ENCODE results near the gene CDK5. TPM values are rescaled to one million over a fixed set of nuclear protein-coding genes. Genes with fewer than 3 reads are reported as not detected.

CDK5 gene
- total RNA-seq, 2 donors from 2014 or later = 2.3 to 6.3 TPM

DNA sequence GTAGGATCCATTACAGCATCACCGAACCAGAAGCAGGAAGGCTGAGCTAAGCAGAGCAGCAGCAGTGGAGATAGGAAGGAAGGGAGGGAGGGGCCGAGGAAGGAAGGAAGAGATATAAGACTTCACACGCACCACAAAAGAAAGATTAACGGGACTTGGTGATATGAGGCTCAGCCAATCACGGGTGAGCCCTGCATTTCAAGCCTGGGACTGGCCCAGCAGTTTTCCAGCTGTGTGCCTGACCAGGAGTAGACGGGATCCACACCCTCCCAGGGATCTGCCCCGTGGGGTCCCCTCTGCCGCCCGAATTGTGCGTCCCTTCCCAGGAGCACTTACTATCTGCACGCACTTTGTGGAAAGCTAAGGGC lies 49.6 kb downstream of the CDK5 start:
- H3K36me3 ChIP-seq (replicated peaks in 1 of 2; ENCODE audit: insufficient read depth in 1 of 2, low read depth in 2 of 2) = no peaks in the 10 kb centered on the region
- WGBS, 2 donors = 37 to 51% methylated on average over 11 of the region's 11 CpGs
- TF ChIP-seq POLR2A (IDR thresholded peaks at IDR 0.05) = no peak
- TF ChIP-seq, protein P1, sequence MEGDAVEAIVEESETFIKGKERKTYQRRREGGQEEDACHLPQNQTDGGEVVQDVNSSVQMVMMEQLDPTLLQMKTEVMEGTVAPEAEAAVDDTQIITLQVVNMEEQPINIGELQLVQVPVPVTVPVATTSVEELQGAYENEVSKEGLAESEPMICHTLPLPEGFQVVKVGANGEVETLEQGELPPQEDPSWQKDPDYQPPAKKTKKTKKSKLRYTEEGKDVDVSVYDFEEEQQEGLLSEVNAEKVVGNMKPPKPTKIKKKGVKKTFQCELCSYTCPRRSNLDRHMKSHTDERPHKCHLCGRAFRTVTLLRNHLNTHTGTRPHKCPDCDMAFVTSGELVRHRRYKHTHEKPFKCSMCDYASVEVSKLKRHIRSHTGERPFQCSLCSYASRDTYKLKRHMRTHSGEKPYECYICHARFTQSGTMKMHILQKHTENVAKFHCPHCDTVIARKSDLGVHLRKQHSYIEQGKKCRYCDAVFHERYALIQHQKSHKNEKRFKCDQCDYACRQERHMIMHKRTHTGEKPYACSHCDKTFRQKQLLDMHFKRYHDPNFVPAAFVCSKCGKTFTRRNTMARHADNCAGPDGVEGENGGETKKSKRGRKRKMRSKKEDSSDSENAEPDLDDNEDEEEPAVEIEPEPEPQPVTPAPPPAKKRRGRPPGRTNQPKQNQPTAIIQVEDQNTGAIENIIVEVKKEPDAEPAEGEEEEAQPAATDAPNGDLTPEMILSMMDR (IDR thresholded peaks at IDR 0.05) = no peak
- peaks cover 13% of the 10 kb centered on the region for H3K4me1 ChIP-seq
- DNase-seq = peak in 1 of 4 donors; percentile 9
- peak; percentile 13 for ATAC-seq
- H3K27me3 ChIP-seq = no peaks in the 10 kb centered on the region
- no peak overlapping the region for H3K27ac ChIP-seq
- no peak overlapping the region for H3K4me3 ChIP-seq
- H3K9me3 ChIP-seq = no peaks in the 10 kb centered on the region
- intact Hi-C loops (cut with DNase I) = no loop called here

DNA sequence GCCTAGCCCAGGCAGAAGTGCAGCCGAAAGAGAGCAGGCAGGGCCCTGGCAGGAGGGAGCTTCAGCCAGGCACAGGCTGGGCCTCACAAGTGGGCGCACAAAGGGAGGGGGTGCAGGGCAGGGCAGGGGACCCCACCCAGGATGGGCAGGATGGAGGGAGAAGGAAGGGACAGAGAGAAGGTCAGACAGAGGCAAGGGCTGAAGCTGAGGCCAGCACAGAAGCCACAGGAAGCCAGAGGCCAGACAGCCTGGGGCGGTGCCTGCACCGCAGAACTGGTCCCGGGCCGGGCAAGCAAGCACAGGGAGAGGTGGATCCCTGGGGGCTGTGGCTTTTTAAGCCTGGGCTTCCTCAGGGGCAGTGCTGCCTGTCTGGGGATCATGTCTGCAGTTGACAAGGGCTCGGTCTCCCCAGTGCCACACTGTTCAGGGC lies 50.2 kb downstream of the CDK5 start:
- 78 to 80% methylated on average over 7 of the region's 7 CpGs for WGBS, 2 donors
- H3K4me1 ChIP-seq = peaks cover 10% of the 10 kb centered on the region
- no peaks in the 10 kb centered on the region for H3K9me3 ChIP-seq
- ATAC-seq (no peak), DNase-seq (peak in 1 of 4 donors; percentile 10)
- no peaks in the 10 kb centered on the region for H3K27me3 ChIP-seq
- H3K4me3 ChIP-seq = no peak overlapping the region
- no peaks in the 10 kb centered on the region for H3K36me3 ChIP-seq (replicated peaks in 1 of 2; ENCODE audit: insufficient read depth in 1 of 2, low read depth in 2 of 2)
- intact Hi-C loops (cut with DNase I) = no loop called here
- H3K27ac ChIP-seq = no peak overlapping the region
- TF ChIP-seq POLR2A (IDR thresholded peaks at IDR 0.05) = no peak
- TF ChIP-seq, protein P1 (IDR thresholded peaks at IDR 0.05) = no peak

DNA sequence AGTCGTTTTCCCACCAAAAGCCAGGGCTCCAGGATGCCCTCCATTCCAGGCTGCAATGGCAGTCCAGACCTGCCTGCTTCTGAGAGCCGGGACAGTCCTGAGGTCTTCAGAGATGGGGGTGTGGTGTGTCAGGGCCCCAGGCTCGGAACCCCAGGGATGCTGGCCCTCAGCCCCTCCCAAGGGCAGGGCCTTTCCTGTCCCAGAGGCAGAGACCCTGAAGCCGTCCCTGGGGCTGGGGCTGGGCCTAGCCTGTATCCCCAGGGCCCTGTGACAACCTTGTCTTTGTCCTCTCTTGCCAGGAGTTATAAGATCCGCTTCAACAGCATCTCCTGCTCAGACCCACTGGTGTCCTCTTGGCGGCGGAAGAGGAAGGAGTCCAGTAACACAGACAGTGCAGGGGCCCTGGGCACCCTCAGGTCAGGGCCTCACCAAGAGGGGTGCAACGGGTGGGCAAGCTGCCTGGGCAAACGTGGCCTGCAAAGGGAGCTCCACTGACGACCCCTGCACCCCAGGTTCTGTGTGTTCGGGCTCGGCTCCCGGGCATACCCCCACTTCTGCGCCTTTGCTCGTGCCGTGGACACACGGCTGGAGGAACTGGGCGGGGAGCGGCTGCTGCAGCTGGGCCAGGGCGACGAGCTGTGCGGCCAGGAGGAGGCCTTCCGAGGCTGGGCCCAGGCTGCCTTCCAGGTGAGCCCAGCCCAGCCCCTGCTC lies 51.0 kb downstream of the CDK5 start:
- ATAC-seq (no peak), DNase-seq (no peak)
- 74 to 83% methylated on average over 6 to 21 of the region's 23 CpGs for WGBS, 2 donors
- no peaks in the 10 kb centered on the region for H3K36me3 ChIP-seq (replicated peaks in 1 of 2; ENCODE audit: insufficient read depth in 1 of 2, low read depth in 2 of 2)
- H3K4me1 ChIP-seq = peaks cover 10% of the 10 kb centered on the region
- no peak overlapping the region for H3K4me3 ChIP-seq
- no peak overlapping the region for H3K27ac ChIP-seq
- intact Hi-C loops (cut with DNase I) = no loop called here
- no peak for TF ChIP-seq POLR2A (IDR thresholded peaks at IDR 0.05)
- TF ChIP-seq, protein P1 (IDR thresholded peaks at IDR 0.05) = no peak
- H3K9me3 ChIP-seq = no peaks in the 10 kb centered on the region
- no peaks in the 10 kb centered on the region for H3K27me3 ChIP-seq

DNA sequence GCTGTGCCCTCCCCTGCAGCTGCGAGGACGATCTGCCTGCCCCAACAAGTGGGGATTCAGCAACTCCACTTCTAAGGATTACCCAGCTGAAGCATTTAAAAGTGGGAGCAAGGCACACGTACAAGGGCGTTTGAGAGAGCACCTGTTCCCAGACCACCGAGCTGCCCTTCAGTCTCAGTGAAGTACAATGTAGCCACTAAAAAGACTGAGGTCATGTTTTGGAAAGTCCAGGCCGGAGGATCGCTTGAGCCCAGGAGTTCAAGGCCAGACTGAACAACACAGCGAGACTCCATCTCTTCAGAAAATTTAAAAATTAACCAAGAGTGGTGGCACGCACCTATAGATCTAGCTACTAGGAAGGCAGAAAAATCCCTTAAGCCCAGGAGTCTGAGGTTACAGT lies 52.1 kb downstream of the CDK5 start:
- intact Hi-C loops (cut with DNase I) = no loop called here
- Histone ChIP-seq H3K27me3 (no peaks in the 10 kb centered on the region), H3K9me3 (no peaks in the 10 kb centered on the region), H3K36me3 (replicated peaks in 1 of 2; ENCODE audit: insufficient read depth in 1 of 2, low read depth in 2 of 2) (no peaks in the 10 kb centered on the region), H3K4me1 (peaks cover 10% of the 10 kb centered on the region), H3K27ac (no peak overlapping the region), H3K4me3 (no peak overlapping the region)
- ATAC-seq (no peak), DNase-seq (no peak)
- WGBS, 2 donors = 51 to 58% methylated on average over 9 of the region's 9 CpGs
- no peak for TF ChIP-seq POLR2A (IDR thresholded peaks at IDR 0.05)
- TF ChIP-seq, protein P1 (IDR thresholded peaks at IDR 0.05) = no peak

Other genes starting within 250 kb of the CDK5 start
- 1 to 10 TPM in 1 of 2 donors, not detected in 1; 1.6 TPM for gene AOC1, start 205.4 kb downstream of the CDK5 start, total RNA-seq
- gene KCNH2, start 79.6 kb downstream of the CDK5 start, total RNA-seq = 1 to 10 TPM; 3.6 to 5.3 TPM
- 1 to 10 TPM; 4.9 to 7.6 TPM for gene NOS3, start 66.9 kb downstream of the CDK5 start, total RNA-seq
- not detected for gene ATG9B, start 33.4 kb downstream of the CDK5 start, total RNA-seq
- gene ABCB8, start 29.4 kb downstream of the CDK5 start, total RNA-seq = 10 to 100 TPM in 1 of 2 donors, 1 to 10 TPM in 1; 8.8 to 39.6 TPM
- 1 to 10 TPM in 1 of 2 donors, under 1 TPM in 1; 0.78 to 1.3 TPM for gene ASIC3, start 9.4 kb downstream of the CDK5 start, total RNA-seq
- 100 to 1,000 TPM in 1 of 2 donors, 10 to 100 TPM in 1; 50.1 to 147 TPM for gene SLC4A2, start 1.7 kb upstream of the CDK5 start, total RNA-seq
- 100 to 1,000 TPM in 1 of 2 donors, 10 to 100 TPM in 1; 60.7 to 201 TPM for gene FASTK, start 22.9 kb upstream of the CDK5 start, total RNA-seq
- gene TMUB1, start 25.6 kb upstream of the CDK5 start, total RNA-seq = 10 to 100 TPM; 34.9 to 54.2 TPM
- gene AGAP3, start 28.6 kb upstream of the CDK5 start, total RNA-seq = 100 to 1,000 TPM in 1 of 2 donors, 10 to 100 TPM in 1; 45.4 to 104 TPM
- not detected for gene GBX1, start 109.8 kb upstream of the CDK5 start, total RNA-seq
- gene ASB10, start 129.4 kb upstream of the CDK5 start, total RNA-seq = not detected
- gene H2BK1, start 152.6 kb upstream of the CDK5 start, total RNA-seq = not detected
- gene ABCF2, start 169.3 kb upstream of the CDK5 start, total RNA-seq = 10 to 100 TPM; 11.9 to 13.5 TPM
- 10 to 100 TPM; 24.4 to 52.1 TPM for gene CHPF2, start 174.6 kb upstream of the CDK5 start, total RNA-seq
- 10 to 100 TPM; 22.3 to 37.2 TPM for gene SMARCD3, start 190.8 kb upstream of the CDK5 start, total RNA-seq

Data from body of pancreas (tissue), 4 donors.